ENCODE data around the gene GRAMD1A.

- TF ChIP-seq CTCF (IDR thresholded peaks at IDR 0.05) (no peak), POLR2A (IDR thresholded peaks at IDR 0.05) (no peak)
These were observed 39.9 kb upstream of the GRAMD1A start for GRCh38 chr19:34960103-34960805.
